Subcutaneous adipose tissue (tissue), 4 donors: ENCODE data around the gene CBS. TPM values are rescaled to one million over a fixed set of nuclear protein-coding genes. Genes with fewer than 3 reads are reported as not detected.

ENCODE experiments used
- total RNA-seq, 4 donors: library from RNA; depleted of rRNA; stranded (reverse); fragments of >200 nt; gene quantifications; one replicate each; pipeline ENCODE4 v1.1.0, GENCODE V29; 2016
- TF ChIP-seq, protein P1 (sequence below): fragments of 450-650 bp; IDR thresholded peaks from one replicate; pipeline ENCODE4 v1.5.1; 2016; ENCODE audit warnings: low read depth, mild to moderate bottlenecking, control low read depth, antibody characterized with exemption, moderate library complexity

CBS gene
- total RNA-seq, 4 donors from 2014 or later = 6.0 to 33.7 (median 21.1) TPM

DNA sequence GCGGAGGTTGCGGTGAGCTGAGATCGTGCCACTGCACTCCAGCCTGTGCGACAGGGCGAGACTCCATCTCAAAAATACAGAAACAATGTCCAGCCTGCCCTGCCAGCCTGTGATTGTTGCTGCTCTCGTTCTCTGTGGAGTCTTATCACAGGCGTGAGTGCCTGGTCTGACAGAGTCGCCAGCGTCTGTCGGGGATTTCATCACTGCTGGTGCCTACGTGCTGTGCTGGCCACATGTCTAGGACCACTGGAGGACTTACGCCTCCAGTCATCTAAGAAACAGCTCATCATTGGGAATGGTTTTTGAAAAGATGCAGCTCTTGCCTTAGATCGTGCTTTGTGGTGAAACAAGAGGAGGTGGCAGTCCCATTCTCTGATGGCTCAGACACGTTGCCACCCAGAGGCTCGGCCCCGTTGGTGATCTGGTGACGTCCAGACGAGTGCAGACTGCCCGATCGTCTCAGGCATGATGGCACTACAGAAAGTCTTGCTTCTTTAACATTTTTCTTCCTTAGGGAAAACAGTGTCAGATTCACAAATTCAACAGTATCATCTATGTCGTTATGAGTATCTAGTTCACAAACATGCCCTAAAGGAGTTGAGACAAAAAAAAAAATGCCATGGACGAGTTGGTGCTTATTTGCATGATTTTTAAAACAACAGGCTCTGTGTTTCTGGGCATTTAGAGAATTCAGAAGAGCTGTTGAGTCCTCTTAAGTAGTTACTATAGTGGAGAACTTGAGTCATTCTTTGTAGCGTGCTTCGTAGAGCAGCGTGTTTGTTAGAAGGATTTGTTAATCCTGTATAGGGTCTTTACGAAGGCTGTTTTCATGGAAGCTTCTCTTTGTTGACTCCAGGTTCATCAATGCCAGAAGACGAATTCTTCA is 47.5 kb downstream of the CBS start:
- TF ChIP-seq, protein P1, sequence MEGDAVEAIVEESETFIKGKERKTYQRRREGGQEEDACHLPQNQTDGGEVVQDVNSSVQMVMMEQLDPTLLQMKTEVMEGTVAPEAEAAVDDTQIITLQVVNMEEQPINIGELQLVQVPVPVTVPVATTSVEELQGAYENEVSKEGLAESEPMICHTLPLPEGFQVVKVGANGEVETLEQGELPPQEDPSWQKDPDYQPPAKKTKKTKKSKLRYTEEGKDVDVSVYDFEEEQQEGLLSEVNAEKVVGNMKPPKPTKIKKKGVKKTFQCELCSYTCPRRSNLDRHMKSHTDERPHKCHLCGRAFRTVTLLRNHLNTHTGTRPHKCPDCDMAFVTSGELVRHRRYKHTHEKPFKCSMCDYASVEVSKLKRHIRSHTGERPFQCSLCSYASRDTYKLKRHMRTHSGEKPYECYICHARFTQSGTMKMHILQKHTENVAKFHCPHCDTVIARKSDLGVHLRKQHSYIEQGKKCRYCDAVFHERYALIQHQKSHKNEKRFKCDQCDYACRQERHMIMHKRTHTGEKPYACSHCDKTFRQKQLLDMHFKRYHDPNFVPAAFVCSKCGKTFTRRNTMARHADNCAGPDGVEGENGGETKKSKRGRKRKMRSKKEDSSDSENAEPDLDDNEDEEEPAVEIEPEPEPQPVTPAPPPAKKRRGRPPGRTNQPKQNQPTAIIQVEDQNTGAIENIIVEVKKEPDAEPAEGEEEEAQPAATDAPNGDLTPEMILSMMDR = no peak

DNA sequence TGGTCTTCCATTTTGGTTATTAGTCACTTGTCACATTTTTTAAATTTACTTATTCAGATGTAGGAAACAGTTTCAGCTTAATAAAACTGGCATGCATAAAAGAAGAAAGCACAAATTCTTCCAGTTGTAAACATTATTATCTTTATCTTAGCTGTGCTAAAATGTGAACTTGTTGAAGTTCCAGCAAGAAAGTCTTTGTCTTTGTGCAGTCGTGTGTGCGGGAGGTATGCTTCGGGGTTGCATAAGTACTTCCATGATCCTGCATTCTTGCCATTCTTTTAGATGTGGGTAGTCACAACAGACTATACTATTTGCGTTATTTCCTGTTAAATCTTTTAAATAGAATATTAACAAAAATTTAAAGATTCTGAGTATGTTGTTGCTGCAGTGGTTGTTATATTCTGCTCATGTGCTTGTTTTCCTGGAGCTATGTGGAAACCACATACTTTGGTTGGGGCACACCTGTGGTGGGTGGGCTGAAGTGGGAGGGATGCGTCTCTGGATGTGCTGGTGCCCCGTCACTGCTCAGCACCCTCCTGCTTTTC is 49.9 kb downstream of the CBS start:
- TF ChIP-seq, protein P1 = no peak

DNA sequence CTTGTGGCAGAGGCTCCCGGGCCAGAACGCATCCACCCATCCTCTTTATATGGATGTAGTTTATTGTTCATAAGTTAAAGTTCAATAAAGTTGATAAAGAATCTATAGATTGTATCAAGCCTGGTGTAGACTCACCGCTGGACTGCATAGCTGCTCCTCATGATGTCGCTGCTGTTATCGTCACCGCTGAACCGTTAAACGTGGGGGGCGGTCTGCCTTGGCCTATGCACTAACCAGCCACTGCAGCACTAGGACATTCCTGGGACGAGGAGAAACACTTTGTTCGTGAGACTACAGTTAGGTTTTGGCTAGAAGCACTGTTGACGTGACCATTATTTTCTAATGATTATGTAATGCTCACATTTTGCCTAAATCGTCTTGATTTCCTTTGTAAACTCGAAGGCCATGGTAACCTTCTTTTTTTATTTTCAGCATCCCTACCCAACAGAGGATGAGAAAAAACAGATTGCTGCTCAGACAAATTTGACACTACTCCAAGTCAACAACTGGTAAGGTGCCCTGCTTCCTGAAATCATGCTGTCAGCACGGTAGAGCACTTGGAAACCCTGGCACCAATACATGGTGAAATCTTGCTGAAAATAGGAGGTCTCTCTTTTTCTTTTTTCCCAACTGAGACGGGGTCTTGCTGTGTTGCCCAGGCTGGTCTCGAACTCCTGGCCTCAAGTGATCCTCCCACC is 51.0 kb downstream of the CBS start:
- TF ChIP-seq, protein P1 = no peak

DNA sequence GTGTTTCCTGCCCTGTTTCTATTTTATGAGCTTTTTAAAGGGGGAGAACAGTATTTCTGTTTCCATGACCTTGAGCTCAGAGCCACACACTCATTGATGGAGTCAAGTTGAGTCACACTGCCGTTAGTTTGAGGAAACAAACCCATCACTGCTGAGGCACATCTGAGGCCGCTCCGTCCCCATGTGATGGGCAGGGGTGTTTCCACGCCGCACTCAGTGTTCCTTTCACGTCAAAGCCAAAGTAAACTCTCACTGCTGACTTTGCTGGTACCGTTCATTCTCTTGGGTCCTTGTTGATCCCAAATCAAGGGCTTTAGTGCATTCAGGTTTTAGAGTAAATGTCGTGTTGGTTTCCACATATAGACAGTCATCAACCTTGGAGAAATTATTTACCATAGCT is 52.5 kb downstream of the CBS start:
- TF ChIP-seq, protein P1 = no peak

DNA sequence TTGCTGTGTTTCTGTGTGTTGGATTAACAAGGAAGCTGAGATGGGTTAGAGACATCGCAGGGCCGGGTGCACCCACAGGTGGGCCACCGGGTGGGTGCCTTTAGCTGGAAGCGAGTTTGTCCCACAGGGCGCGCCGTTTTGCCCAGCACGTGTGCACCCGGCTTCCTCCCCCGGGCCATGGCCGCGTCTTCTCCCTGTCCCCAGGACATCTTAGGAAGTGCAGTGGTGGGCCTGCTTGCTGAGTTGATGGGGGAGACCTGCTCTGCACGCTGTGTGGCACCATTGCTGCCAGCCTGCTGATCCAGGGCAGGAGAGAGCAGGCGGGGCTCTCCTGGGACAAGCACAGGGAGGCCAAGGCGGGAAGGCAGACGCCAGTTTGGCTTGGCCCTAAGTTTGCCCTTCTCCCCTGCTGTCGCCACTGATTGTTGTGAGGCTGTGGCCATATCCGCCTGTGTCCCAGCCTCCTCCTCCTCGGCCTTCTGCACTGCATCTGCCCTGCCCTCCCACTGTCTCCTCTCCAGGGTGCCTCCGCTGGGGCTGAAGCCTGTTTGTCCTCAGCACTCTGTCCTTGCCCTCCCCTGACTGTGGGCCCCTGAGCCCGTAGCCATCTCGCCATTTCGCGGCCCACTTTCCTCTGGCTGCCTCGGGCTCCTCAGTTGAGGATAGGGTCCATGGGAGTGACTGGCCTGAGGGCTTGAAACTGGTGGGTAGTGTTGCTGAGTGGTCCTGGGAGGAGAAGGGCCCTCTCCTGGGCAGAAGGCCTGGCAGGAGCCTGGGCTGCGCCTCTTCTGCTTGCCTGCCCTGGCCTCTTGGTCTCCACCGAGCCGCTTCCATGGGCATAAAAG is 53.7 kb downstream of the CBS start:
- TF ChIP-seq, protein P1 = no peak

DNA sequence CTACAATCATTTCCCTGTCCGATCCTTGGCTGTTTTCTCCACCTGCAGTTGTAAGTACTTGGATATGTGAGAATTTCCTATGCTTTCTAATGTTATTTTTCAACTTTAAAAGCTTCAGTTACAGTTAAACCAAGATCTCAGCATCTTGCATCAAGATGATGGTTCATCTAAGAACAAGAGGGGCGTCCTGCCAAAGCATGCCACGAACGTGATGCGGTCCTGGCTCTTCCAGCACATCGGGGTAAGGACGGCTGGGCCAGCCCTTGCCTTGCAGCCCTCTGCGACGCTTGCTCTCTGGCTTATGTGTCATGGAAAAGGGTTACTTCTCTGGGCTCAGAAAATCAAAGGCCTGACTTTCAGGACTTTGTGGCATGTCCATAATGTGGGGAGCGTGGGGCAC is 54.4 kb downstream of the CBS start:
- TF ChIP-seq, protein P1 = no peak
